Endothelial cell of umbilical vein (primary cell): ENCODE data around the gene HARS2. TPM values are rescaled to one million over a fixed set of nuclear protein-coding genes. Genes with fewer than 3 reads are reported as not detected.

Experiments used
- BruUV-seq: library from RNA; stranded (reverse); fragments of 400-500 nt; replicated peaks from 2 replicates; lab custom pipeline; 2021; lab: Mats Ljungman, UMichigan
- CTCF ChIA-PET: fragments of 300-600, 350-600 bp; sonication (Branson Sonifier 250); formaldehyde crosslinking; loops from one replicate; lab custom pipeline; 2021; ENCODE audit warnings: antibody characterized with exemption, inconsistent platforms; lab: Charles Lee
- POLR2A ChIA-PET: fragments of 300-600, 350-600 bp; sonication (Branson Sonifier 250); formaldehyde crosslinking; loops from one replicate; lab custom pipeline; 2021; ENCODE audit warnings: antibody characterized with exemption, inconsistent platforms; lab: Charles Lee
- DNase-seq: peaks from one replicate; pipeline ENCODE4 v3.0.0-alpha.2; 2011; ENCODE audit warnings: low read depth, low spot score
- FAIRE-seq: peaks from 2 replicates; lab custom pipeline; 2011; peaks lifted over from hg19 to GRCh38; lab: Jason Lieb, UNC
- H2AFZ ChIP-seq: 2 replicates; pipeline ENCODE4 v1.6.0; 2012; ENCODE audit warnings: low read depth, low read length, control low read depth, inconsistent platforms
- H3K27ac ChIP-seq: 2 replicates; pipeline ENCODE4 v1.5.1; 2011; ENCODE audit warnings: low read depth, mild to moderate bottlenecking, control low read depth, low read length, moderate library complexity; ENCODE audit not compliant: insufficient read depth
- H3K27me3 ChIP-seq, 2 experiments: 2 replicates each; pipeline versions ENCODE4 v1.6.0 to v1.6.1; 2011; ENCODE audit warnings: low read length in 2 of 2, mixed read lengths in 1 of 2; ENCODE audit not compliant: control insufficient read depth in 2 of 2, insufficient read depth in 2 of 2
- H3K36me3 ChIP-seq, 2 experiments: 2 replicates in 1 of 2; 3 replicates in 1 of 2; pipeline ENCODE4 v1.5.1; 2011; ENCODE audit warnings: low read length in 2 of 2, mild to moderate bottlenecking in 1 of 2, moderate library complexity in 1 of 2; ENCODE audit not compliant: control insufficient read depth in 2 of 2, insufficient read depth in 2 of 2; ENCODE audit errors: extremely low read depth in 1 of 2
- H3K4me1 ChIP-seq: 3 replicates; pipeline ENCODE4 v1.5.1; 2011; ENCODE audit warnings: mild to moderate bottlenecking, low read length; ENCODE audit not compliant: control insufficient read depth, insufficient read depth; ENCODE audit errors: extremely low read depth
- H3K4me2 ChIP-seq: 2 replicates; pipeline ENCODE4 v1.6.1; 2011; ENCODE audit warnings: low read length, control low read depth, mixed read lengths; ENCODE audit not compliant: insufficient read depth
- H3K4me3 ChIP-seq, 3 experiments: fragments of 200-600 bp in 1 of 3; sonication (generic), shearing (Covaris generic) in 1 of 3; replicated peaks in 1 of 3; 2 replicates each; pipeline ENCODE4 v1.5.1; 2011 to 2016; ENCODE audit warnings: control low read depth in 3 of 3, low read length in 3 of 3, mild to moderate bottlenecking in 2 of 3, inconsistent platforms in 1 of 3, low read depth in 1 of 3, moderate library complexity in 1 of 3; ENCODE audit not compliant: insufficient read depth in 1 of 3
- H3K79me2 ChIP-seq: 2 replicates; pipeline ENCODE4 v1.6.0; 2012; ENCODE audit warnings: low read length, inconsistent platforms; ENCODE audit not compliant: control insufficient read depth, insufficient read depth
- H3K9ac ChIP-seq: replicated peaks from 2 replicates; pipeline ENCODE3; 2011; ENCODE audit warnings: low read length, control low read depth; ENCODE audit not compliant: insufficient read depth; ENCODE audit errors: extremely low read depth
- H3K9me1 ChIP-seq: replicated peaks from 3 replicates; pipeline ENCODE4 v1.6.0; 2011; ENCODE audit warnings: mild to moderate bottlenecking, low read length; ENCODE audit not compliant: control insufficient read depth, insufficient read depth; ENCODE audit errors: extremely low read depth
- H3K9me3 ChIP-seq: replicated peaks from 2 replicates; pipeline ENCODE4 v1.5.1; 2012; ENCODE audit warnings: low read length, inconsistent platforms; ENCODE audit not compliant: control insufficient read depth, insufficient read depth
- H4K20me1 ChIP-seq: replicated peaks from 2 replicates; pipeline ENCODE3; 2011; ENCODE audit warnings: mild to moderate bottlenecking, low read length; ENCODE audit not compliant: control insufficient read depth, insufficient read depth; ENCODE audit errors: extremely low read depth
- CTCF ChIP-seq, 2 donors: IDR thresholded peaks; 1 replicate in 1 of 2; 2 replicates in 1 of 2; pipeline ENCODE4 v1.5.1; 2011; ENCODE audit warnings: low read length in 2 of 2, mild to moderate bottlenecking in 2 of 2, moderate library complexity in 2 of 2, control low read depth in 1 of 2, inconsistent platforms in 1 of 2, low read depth in 1 of 2; ENCODE audit not compliant: insufficient read depth in 1 of 2; ENCODE audit errors: extremely low read depth in 1 of 2
- EZH2 ChIP-seq: IDR thresholded peaks from 2 replicates; pipeline ENCODE4 v1.6.1; 2012; ENCODE audit warnings: borderline replicate concordance, low read depth, mild to moderate bottlenecking, moderate library complexity, low read length, inconsistent platforms; ENCODE audit not compliant: severe bottlenecking
- FOS ChIP-seq: IDR thresholded peaks from 2 replicates; pipeline ENCODE4 v1.6.1; 2011; ENCODE audit warnings: mild to moderate bottlenecking, low read length, moderate library complexity, borderline replicate concordance; ENCODE audit not compliant: insufficient read depth
- GATA2 ChIP-seq: IDR thresholded peaks from 2 replicates; pipeline ENCODE4 v1.7.0; 2011; ENCODE audit warnings: low read depth, mild to moderate bottlenecking, moderate library complexity, mixed read lengths, low read length; ENCODE audit not compliant: insufficient read length, insufficient read depth
- JUN ChIP-seq: IDR thresholded peaks from 2 replicates; pipeline ENCODE4 v1.6.1; 2011; ENCODE audit warnings: borderline replicate concordance, low read depth; ENCODE audit not compliant: insufficient read length, insufficient read depth
- MAX ChIP-seq: IDR thresholded peaks from 2 replicates; pipeline ENCODE4 v1.6.1; 2011; ENCODE audit not compliant: insufficient read depth, insufficient read length
- MYC ChIP-seq: IDR thresholded peaks from one replicate; pipeline ENCODE4 v1.6.1; 2011; ENCODE audit warnings: mild to moderate bottlenecking, low read depth, low read length
- POLR2A ChIP-seq: IDR thresholded peaks from 2 replicates; pipeline ENCODE4 v1.6.1; 2012; ENCODE audit warnings: low read depth, mild to moderate bottlenecking, control low read depth, low read length
- POLR2AphosphoS5 ChIP-seq: IDR thresholded peaks from 2 replicates; pipeline ENCODE4 v1.6.1; 2012; ENCODE audit warnings: low read depth, mild to moderate bottlenecking, control low read depth, low read length, moderate library complexity; ENCODE audit not compliant: insufficient read depth
- dilution Hi-C: fragments of 300-500 bp; cut with MboI; formaldehyde crosslinking; loops from one replicate; pipeline ENCODE4 v1.15.0; 2019; ENCODE audit warnings: low sequenced_read_pairs; ENCODE audit not compliant: extremely low pct_ligation_motif_present
- intact Hi-C: fragments of 100-400 bp; cut with micrococcal nuclease; formaldehyde crosslinking; loops from one replicate; pipeline ENCODE4 v1.10.0; 2022
- polyA plus RNA-seq, 4 experiments: library from polyadenylated mRNA; depleted of rRNA in 3 of 4; stranded (reverse) in 3 of 4; unstranded in 1 of 4; fragments of >200 nt; gene quantifications; 2 replicates each; pipeline versions ENCODE4 v1.2.1 to v1.2.3, GENCODE V29; 2011 to 2012; ENCODE audit warnings: missing spikeins in 1 of 4
- total RNA-seq: library from RNA; stranded (reverse); gene quantifications from 2 replicates; pipeline ENCODE4 v1.2.3, GENCODE V29; 2021

HARS2 gene
- total and polyA plus RNA-seq, 2 donors (not counting 3 experiments of a cell fraction or from before 2014, with no cell fraction given): 23.6 to 31.7 TPM

- no TSS peak for BruUV-seq
- peak; percentile 75 for FAIRE-seq
- Histone ChIP-seq H3K4me2 (peak overlapping the region; percentile 47), H3K27ac (no peak overlapping the region), H3K9me3 (no peaks in the 10 kb centered on the region), H3K79me2 (no peaks in the 10 kb centered on the region), H3K9me1 (no peaks in the 10 kb centered on the region), H3K9ac (no peak overlapping the region), H4K20me1 (no peaks in the 10 kb centered on the region), H3K4me3 (peak overlapping the region; percentile 28 to 66 (median 54)), H3K36me3 (no peaks in the 10 kb centered on the region), H2AFZ (peak overlapping the region; percentile 71), H3K27me3 (no peaks in the 10 kb centered on the region), H3K4me1 (peaks cover 4% of the 10 kb centered on the region)
- dilution Hi-C loops: no loop called here
- no peak for TF ChIP-seq POLR2A
- peak; percentile 7 for TF ChIP-seq JUN
- peak; percentile 38 for TF ChIP-seq FOS
- ChIA-PET POLR2A (no interaction called here), CTCF (interaction anchor here (0.7 to 1.5 kb wide), 7 partner anchors 15 to 487 kb away, joined by 3 to 10 read pairs (median 3); no protein-coding TSS in a partner anchor)
- intact Hi-C loops: no loop called here
- DNase-seq: peak; percentile 85
Measured at GRCh38 chr5:140725799-140726471, 34.7 kb downstream of the HARS2 start.

GRCh38 chr5:140733098-140733497 lies 41.8 kb downstream of the HARS2 start:
- intact Hi-C loops (no loop called here), dilution Hi-C loops (no loop called here)
- BruUV-seq: no TSS peak
- Histone ChIP-seq H3K4me1 (no peaks in the 10 kb centered on the region), H3K4me3 (no peak overlapping the region), H3K9me1 (no peaks in the 10 kb centered on the region), H3K36me3 (no peaks in the 10 kb centered on the region), H4K20me1 (no peaks in the 10 kb centered on the region), H3K27me3 (peaks cover 3 to 6% of the 10 kb centered on the region in 2 experiments), H3K9ac (no peak overlapping the region), H3K4me2 (no peak overlapping the region), H3K79me2 (no peaks in the 10 kb centered on the region), H3K27ac (no peak overlapping the region), H3K9me3 (no peaks in the 10 kb centered on the region), H2AFZ (no peak overlapping the region)
- CTCF ChIA-PET: interaction anchor here (1.1 kb wide), 1 partner anchor 374 kb away, joined by 3 read pairs; no protein-coding TSS in a partner anchor
- DNase-seq: no peak
- POLR2A ChIA-PET: no interaction called here
- TF ChIP-seq POLR2AphosphoS5 (no peak), CTCF (IDR thresholded peaks at IDR 0.05; ENCODE audit: extremely low read depth in 1 of 2, insufficient read depth in 1 of 2, low read depth in 1 of 2, low read length in 2 of 2) (no peak), EZH2 (no peak), POLR2A (no peak), FOS (no peak), MYC (no peak), MAX (no peak), GATA2 (no peak), JUN (no peak)
- FAIRE-seq: no peak
